Measurements from ENCODE around the gene STK16. TPM values are rescaled to one million over a fixed set of nuclear protein-coding genes. Genes with fewer than 3 reads are reported as not detected.

STK16 gene
- total RNA-seq = 10 to 100 TPM; 13.7 to 22.2 (median 15.4) TPM

DNA sequence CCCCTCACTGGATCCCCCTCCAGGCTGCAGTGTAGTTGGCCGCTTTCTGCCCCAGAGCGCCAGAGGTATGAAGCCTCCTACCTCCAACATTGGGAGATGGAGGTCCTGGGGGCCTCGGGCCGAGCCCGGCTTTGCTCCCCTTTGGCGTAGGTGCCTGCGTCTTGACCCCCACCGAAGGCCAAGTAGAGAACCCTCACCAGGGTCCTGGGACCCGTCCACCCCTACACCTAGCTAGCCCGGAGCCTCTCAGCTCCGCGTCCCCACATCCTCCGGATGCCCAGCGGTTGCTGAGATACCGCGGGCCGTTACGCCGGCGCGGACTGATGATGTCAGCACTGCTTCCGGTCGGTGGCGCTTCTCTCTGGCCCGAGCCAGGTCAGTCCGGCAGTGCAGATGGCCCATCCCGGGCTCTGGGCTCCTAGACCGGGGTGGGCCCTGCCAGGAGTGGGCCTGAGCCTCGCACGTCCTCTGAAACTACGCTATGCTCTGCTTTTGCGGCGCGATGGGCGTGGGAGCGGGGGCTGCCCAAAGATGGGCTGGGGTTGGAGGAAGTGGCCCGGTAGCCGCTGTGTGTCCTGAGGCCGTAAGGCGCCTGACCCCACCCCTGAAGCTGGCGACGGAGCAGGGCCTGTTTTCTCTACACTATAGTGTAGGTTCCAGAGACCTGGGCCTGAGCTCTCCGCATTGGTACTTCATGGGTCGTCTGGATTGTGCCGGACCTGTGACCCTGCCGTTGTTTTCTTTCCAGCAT, at the start of gene STK16, which contains the start of gene GLB1L:
STK16 (plus strand) TSS at position 332 of the 751 bp plus-strand sequence. CDS start 521 bp downstream, outside the sequence.
GLB1L (minus strand) TSS at position 297 of the 751 bp plus-strand sequence. CDS start 1,871 bp downstream, outside the sequence.
- no peak for TF ChIP-seq CTCF (IDR thresholded peaks at IDR 0.05; ENCODE audit: low read depth)

- TF ChIP-seq CTCF (IDR thresholded peaks at IDR 0.05; ENCODE audit: low read depth) = no peak
Observed at GRCh38 chr2:219197388-219197787, 47.9 kb upstream of the STK16 start.

DNA sequence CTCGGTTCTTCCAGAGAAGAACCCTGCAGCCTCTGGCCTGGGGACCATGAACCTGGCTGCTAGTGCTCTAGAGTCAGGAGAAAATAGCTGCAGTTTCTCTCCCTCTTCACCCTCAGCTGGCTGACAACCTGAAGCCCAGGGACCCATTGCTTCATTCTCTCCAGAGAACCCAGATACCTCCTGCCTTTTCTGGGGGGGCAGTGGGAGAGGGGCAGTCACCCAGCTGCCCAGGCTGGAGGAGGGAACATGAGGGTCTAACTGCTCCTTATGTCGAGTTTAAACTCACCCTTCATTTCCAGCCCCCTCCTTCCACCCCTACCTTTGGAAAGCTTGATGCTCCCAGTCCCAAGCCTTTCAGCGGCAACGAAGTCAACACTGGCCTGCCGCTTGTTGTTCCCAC, 46.3 kb upstream of the STK16 start:
- no peak for TF ChIP-seq CTCF (IDR thresholded peaks at IDR 0.05; ENCODE audit: low read depth)

DNA sequence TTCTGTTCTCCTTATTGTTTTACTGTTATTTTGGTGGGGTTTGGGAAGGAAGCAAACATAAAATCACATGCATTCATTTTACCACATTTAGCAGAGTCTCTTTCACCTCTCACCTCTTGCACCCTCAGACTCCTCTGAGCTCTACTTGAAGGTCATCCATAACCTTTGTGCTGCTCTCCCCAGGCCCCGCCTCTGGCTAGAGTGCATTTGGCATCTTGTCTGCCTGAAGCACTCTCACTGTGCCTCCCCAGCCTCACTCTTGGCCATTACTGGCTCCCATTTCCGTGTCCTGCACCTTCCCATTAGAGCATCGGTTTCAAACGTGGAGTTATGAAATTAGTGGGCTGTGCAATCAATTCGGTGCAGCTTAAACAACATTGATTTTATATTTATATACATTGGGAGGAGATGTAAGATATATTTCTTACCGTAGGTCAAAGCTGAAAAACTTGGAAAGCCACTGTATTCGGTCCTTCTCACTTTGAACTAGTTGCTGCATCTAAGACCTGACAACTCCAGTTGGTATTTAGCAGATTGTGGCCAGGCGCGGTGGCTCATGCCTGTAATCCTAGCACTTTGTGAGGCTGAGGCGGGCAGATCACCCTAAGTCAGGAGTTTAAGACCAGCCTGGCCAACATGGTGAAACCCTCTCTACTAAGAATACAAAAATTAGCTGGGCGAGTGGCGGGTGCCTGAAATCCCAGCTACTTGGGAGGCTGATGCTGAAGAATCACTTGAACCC, 45.6 kb upstream of the STK16 start:
- no peak for TF ChIP-seq CTCF (IDR thresholded peaks at IDR 0.05; ENCODE audit: low read depth)

GRCh38 chr2:219204425-219205164, 40.7 kb upstream of the STK16 start:
- no peak for TF ChIP-seq CTCF (IDR thresholded peaks at IDR 0.05; ENCODE audit: low read depth)

GRCh38 chr2:219205165-219205538, 40.1 kb upstream of the STK16 start:
- no peak for TF ChIP-seq CTCF (IDR thresholded peaks at IDR 0.05; ENCODE audit: low read depth)

GRCh38 chr2:219205981-219206327, 39.3 kb upstream of the STK16 start:
- no peak for TF ChIP-seq CTCF (IDR thresholded peaks at IDR 0.05; ENCODE audit: low read depth)

Measured in subcutaneous adipose tissue (tissue), 4 donors.